Omental fat pad (tissue), 4 donors: ENCODE results near the gene TNXB. TPM values are rescaled to one million over a fixed set of nuclear protein-coding genes. Genes with fewer than 3 reads are reported as not detected.
A peak's percentile ranks its signal among the peaks of the same experiment; 100 is the strongest.

ENCODE experiments used
- ATAC-seq: fragments of 150-250 bp; one replicate; pipeline ENCODE4 v1.9.1; 2016; ENCODE audit warnings: mild to moderate bottlenecking, moderate library complexity; ENCODE audit not compliant: low FRiP score
- DNase-seq: peaks from one replicate; pipeline ENCODE4 v3.0.0-alpha.2; 2019; ENCODE audit warnings: low spot score
- CTCF ChIP-seq, 3 donors: fragments of 450-650 bp; IDR thresholded peaks; one replicate each; pipeline ENCODE4 v1.5.1; 2016 to 2017; ENCODE audit warnings: antibody characterized with exemption in 3 of 3, mild to moderate bottlenecking in 3 of 3, moderate library complexity in 2 of 3
- total RNA-seq, 4 donors: library from RNA; depleted of rRNA; stranded (reverse); fragments of >200 nt; gene quantifications; one replicate each; pipeline ENCODE4 v1.1.0, GENCODE V29; 2016

Gene TNXB
- total RNA-seq, 4 donors from 2014 or later: 129 to 311 (median 137) TPM

- DNase-seq: no peak
- ATAC-seq: no peak
- no peak for TF ChIP-seq CTCF (IDR thresholded peaks at IDR 0.05)
These were observed 43.0 kb upstream of the TNXB start, which contains the start of gene PRRT1 for GRCh38 chr6:32151863-32152768. TSS of gene PRRT1 (minus strand) at chr6:32151939. CDS start at chr6:32151827, 112 bp downstream.

GRCh38 chr6:32151181-32151862 is 42.2 kb upstream of the TNXB start:
- DNase-seq (no peak), ATAC-seq (no peak)
- TF ChIP-seq CTCF (IDR thresholded peaks at IDR 0.05): no peak

GRCh38 chr6:32149932-32150870 is 41.1 kb upstream of the TNXB start:
- TF ChIP-seq CTCF (IDR thresholded peaks at IDR 0.05): no peak
- no peak for ATAC-seq
- DNase-seq: no peak

GRCh38 chr6:32149092-32149755 is 40.1 kb upstream of the TNXB start:
- DNase-seq (no peak), ATAC-seq (no peak)
- no peak for TF ChIP-seq CTCF (IDR thresholded peaks at IDR 0.05)

- no peak for TF ChIP-seq CTCF (IDR thresholded peaks at IDR 0.05)
- DNase-seq (peak; percentile 46), ATAC-seq (peak; percentile 53)
These were observed 39.4 kb upstream of the TNXB start for GRCh38 chr6:32148289-32149091.
